HepG2 (cell line): ENCODE measurements around the gene GRK5. TPM values are rescaled to one million over a fixed set of nuclear protein-coding genes. Genes with fewer than 3 reads are reported as not detected.

Experiments used
- BORCS8-MEF2B ChIP-seq: sonication (generic); formaldehyde crosslinking; IDR thresholded peaks from 2 replicates; pipeline ENCODE4 v1.8.0; 2022; ENCODE audit warnings: mild to moderate bottlenecking, missing genetic modification reagents
- EHMT2 ChIP-seq: fragments of 200-600 bp; sonication (generic); IDR thresholded peaks from 2 replicates; pipeline ENCODE4 v1.7.0; 2017; ENCODE audit warnings: antibody characterized with exemption, low read depth, low read length, borderline replicate concordance
- FOXA3 ChIP-seq: IDR thresholded peaks from 2 replicates; pipeline ENCODE4 v1.6.1; 2016; ENCODE audit warnings: missing genetic modification reagents, missing compliant biosample characterization
- HDAC2 ChIP-seq: sonication (generic); formaldehyde crosslinking; IDR thresholded peaks from 2 replicates; pipeline ENCODE4 v1.4.0; 2020; ENCODE audit warnings: missing genetic modification reagents
- KLF16 ChIP-seq, 2 experiments: sonication (generic) in 1 of 2; formaldehyde crosslinking in 1 of 2; IDR thresholded peaks; 2 replicates each; pipeline versions ENCODE4 v1.6.1 to v1.8.0; 2016 to 2023; ENCODE audit warnings: missing genetic modification reagents in 2 of 2, missing compliant biosample characterization in 1 of 2
- PPARG ChIP-seq: conservative IDR thresholded peaks from 2 replicates; pipeline ENCODE4 v1.6.1; 2016; ENCODE audit warnings: missing biosample characterization, missing genetic modification reagents
- YEATS4 ChIP-seq: sonication (generic); formaldehyde crosslinking; IDR thresholded peaks from 2 replicates; pipeline ENCODE4 v1.4.0; 2020; ENCODE audit warnings: missing genetic modification reagents, borderline replicate concordance
- ZNF253 ChIP-seq: sonication (generic); formaldehyde crosslinking; IDR thresholded peaks from 2 replicates; pipeline ENCODE4 v1.8.0; 2022; ENCODE audit warnings: mild to moderate bottlenecking, missing genetic modification reagents, borderline replicate concordance
- ZNF367 ChIP-seq: sonication (generic); formaldehyde crosslinking; IDR thresholded peaks from 2 replicates; pipeline ENCODE4 v1.4.0; 2020; ENCODE audit warnings: missing genetic modification reagents, borderline replicate concordance
- polyA plus RNA-seq, 8 experiments: library from polyadenylated mRNA; depleted of rRNA in 3 of 8; stranded (reverse) in 7 of 8; unstranded in 1 of 8; fragments of >200 nt; fragmentation: Illumina TruSeq in 4 of 8; extraction: Trizol in 4 of 8; gene quantifications; 2 replicates each; pipeline versions ENCODE4 v1.2.1 to v1.2.3, GENCODE V29; 2011 to 2016; ENCODE audit warnings: low read depth in 4 of 8, missing spikeins in 1 of 8, mixed read lengths in 1 of 8; ENCODE audit not compliant: insufficient read depth in 1 of 8
- total RNA-seq, 5 experiments: library from RNA; depleted of rRNA; stranded (reverse); fragments of >200 nt; fragmentation: Illumina TruSeq; extraction: Trizol; gene quantifications; 2 replicates each; pipeline ENCODE4 v1.2.3, GENCODE V29; 2016; ENCODE audit warnings: low read depth in 1 of 5
- TF ChIP-seq, protein P1 (sequence below): sonication (generic); formaldehyde crosslinking; conservative IDR thresholded peaks from 2 replicates; pipeline ENCODE4 v1.8.0; 2022; ENCODE audit warnings: mild to moderate bottlenecking, moderate library complexity, missing genetic modification reagents
- TF ChIP-seq, protein P2 (sequence below): IDR thresholded peaks from 2 replicates; pipeline ENCODE4 v1.4.0; 2020; ENCODE audit warnings: mild to moderate bottlenecking, missing genetic modification reagents
- TF ChIP-seq, protein P3 (sequence below): sonication (generic); formaldehyde crosslinking; IDR thresholded peaks from 2 replicates; pipeline ENCODE4 v1.4.0; 2020; ENCODE audit warnings: low read depth, mild to moderate bottlenecking, missing genetic modification reagents
- TF ChIP-seq, protein P4 (sequence below), 2 experiments: fragments of 450-650 bp in 1 of 2; sonication (generic) in 1 of 2; formaldehyde crosslinking; IDR thresholded peaks; 2 replicates each; pipeline versions ENCODE4 v1.5.0 to v1.8.0; 2020 to 2022; ENCODE audit warnings: mild to moderate bottlenecking in 1 of 2, missing genetic modification reagents in 1 of 2
- TF ChIP-seq, protein P5 (sequence below): sonication (generic); formaldehyde crosslinking; conservative IDR thresholded peaks from 2 replicates; pipeline ENCODE4 v1.4.0; 2020; ENCODE audit warnings: missing genetic modification reagents
- TF ChIP-seq, protein P6 (sequence below): sonication (generic); formaldehyde crosslinking; IDR thresholded peaks from 2 replicates; pipeline ENCODE4 v1.9.0; 2021; ENCODE audit warnings: missing genetic modification reagents, borderline replicate concordance

GRK5 gene
- total and polyA plus RNA-seq, 2 of the 13 experiments (the other 11 are each of a cell fraction or from before 2014, with no cell fraction given), result 10.4 to 12.6 TPM

DNA sequence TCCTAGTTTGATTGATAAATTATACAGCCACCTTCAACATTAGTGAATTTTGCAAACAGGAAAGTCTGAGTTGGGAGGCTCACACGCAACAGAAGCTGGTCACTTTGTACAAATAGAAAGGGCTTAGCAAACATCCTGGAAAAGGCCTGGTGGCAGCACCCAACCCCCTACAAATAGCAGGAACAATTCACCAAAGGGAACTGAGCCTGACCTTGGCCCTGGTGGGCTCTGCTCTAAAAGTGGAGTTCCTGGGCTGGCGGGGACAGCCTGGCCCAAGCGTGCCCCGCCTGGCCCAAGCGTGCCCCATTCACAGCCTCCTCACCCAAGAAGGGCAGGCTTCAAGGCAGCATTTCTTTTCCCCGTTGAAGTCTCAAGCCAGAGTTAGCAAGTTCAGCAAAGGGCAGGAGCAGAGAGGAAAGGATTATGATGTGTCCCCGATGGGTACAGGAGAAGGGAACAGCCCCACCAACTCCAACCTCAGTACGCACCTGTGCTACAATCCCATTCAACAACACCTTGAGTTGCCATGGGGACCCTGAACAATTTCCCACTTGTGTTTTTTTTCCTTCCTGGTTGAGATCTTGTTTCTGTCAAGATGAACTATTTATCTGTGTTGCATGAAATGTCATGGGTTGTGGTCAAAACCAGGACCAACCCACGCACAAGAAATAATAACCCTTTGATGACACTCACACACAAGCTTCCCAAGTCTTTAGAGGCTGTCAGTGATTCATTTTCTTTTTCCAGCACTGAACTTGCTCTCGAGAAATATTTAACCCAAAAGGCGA lies 291.7 kb downstream of the GRK5 start (continued):
- TF ChIP-seq ZNF367 (CRISPR knock-in tag) (no peak), KLF16 (CRISPR knock-in tag; IDR thresholded peaks at IDR 0.05) (no peak), YEATS4 (peak; percentile 40; the same call in 1 of the 2 replicates), HDAC2 (CRISPR knock-in tag) (peak; percentile 67), BORCS8-MEF2B (CRISPR knock-in tag) (no peak), ZNF253 (CRISPR knock-in tag) (no peak), EHMT2 (no peak), FOXA3 (CRISPR knock-in tag) (peak; percentile 79), PPARG (peak; percentile 66)
- TF ChIP-seq, protein P1, sequence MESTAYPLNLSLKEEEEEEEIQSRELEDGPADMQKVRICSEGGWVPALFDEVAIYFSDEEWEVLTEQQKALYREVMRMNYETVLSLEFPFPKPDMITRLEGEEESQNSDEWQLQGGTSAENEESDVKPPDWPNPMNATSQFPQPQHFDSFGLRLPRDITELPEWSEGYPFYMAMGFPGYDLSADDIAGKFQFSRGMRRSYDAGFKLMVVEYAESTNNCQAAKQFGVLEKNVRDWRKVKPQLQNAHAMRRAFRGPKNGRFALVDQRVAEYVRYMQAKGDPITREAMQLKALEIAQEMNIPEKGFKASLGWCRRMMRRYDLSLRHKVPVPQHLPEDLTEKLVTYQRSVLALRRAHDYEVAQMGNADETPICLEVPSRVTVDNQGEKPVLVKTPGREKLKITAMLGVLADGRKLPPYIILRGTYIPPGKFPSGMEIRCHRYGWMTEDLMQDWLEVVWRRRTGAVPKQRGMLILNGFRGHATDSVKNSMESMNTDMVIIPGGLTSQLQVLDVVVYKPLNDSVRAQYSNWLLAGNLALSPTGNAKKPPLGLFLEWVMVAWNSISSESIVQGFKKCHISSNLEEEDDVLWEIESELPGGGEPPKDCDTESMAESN (CRISPR knock-in tag), result no peak
- TF ChIP-seq, protein P2, sequence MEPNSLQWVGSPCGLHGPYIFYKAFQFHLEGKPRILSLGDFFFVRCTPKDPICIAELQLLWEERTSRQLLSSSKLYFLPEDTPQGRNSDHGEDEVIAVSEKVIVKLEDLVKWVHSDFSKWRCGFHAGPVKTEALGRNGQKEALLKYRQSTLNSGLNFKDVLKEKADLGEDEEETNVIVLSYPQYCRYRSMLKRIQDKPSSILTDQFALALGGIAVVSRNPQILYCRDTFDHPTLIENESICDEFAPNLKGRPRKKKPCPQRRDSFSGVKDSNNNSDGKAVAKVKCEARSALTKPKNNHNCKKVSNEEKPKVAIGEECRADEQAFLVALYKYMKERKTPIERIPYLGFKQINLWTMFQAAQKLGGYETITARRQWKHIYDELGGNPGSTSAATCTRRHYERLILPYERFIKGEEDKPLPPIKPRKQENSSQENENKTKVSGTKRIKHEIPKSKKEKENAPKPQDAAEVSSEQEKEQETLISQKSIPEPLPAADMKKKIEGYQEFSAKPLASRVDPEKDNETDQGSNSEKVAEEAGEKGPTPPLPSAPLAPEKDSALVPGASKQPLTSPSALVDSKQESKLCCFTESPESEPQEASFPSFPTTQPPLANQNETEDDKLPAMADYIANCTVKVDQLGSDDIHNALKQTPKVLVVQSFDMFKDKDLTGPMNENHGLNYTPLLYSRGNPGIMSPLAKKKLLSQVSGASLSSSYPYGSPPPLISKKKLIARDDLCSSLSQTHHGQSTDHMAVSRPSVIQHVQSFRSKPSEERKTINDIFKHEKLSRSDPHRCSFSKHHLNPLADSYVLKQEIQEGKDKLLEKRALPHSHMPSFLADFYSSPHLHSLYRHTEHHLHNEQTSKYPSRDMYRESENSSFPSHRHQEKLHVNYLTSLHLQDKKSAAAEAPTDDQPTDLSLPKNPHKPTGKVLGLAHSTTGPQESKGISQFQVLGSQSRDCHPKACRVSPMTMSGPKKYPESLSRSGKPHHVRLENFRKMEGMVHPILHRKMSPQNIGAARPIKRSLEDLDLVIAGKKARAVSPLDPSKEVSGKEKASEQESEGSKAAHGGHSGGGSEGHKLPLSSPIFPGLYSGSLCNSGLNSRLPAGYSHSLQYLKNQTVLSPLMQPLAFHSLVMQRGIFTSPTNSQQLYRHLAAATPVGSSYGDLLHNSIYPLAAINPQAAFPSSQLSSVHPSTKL (CRISPR knock-in tag), result peak; percentile 88
- TF ChIP-seq, protein P3, sequence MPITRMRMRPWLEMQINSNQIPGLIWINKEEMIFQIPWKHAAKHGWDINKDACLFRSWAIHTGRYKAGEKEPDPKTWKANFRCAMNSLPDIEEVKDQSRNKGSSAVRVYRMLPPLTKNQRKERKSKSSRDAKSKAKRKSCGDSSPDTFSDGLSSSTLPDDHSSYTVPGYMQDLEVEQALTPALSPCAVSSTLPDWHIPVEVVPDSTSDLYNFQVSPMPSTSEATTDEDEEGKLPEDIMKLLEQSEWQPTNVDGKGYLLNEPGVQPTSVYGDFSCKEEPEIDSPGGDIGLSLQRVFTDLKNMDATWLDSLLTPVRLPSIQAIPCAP, result no peak
- TF ChIP-seq, protein P4, sequence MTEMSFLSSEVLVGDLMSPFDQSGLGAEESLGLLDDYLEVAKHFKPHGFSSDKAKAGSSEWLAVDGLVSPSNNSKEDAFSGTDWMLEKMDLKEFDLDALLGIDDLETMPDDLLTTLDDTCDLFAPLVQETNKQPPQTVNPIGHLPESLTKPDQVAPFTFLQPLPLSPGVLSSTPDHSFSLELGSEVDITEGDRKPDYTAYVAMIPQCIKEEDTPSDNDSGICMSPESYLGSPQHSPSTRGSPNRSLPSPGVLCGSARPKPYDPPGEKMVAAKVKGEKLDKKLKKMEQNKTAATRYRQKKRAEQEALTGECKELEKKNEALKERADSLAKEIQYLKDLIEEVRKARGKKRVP (CRISPR knock-in tag; IDR thresholded peaks at IDR 0.05), result 0 out of 4 replicates have a peak, but pooled peaks of 1 of the 2 experiments have one; percentile 21
- TF ChIP-seq, protein P5, sequence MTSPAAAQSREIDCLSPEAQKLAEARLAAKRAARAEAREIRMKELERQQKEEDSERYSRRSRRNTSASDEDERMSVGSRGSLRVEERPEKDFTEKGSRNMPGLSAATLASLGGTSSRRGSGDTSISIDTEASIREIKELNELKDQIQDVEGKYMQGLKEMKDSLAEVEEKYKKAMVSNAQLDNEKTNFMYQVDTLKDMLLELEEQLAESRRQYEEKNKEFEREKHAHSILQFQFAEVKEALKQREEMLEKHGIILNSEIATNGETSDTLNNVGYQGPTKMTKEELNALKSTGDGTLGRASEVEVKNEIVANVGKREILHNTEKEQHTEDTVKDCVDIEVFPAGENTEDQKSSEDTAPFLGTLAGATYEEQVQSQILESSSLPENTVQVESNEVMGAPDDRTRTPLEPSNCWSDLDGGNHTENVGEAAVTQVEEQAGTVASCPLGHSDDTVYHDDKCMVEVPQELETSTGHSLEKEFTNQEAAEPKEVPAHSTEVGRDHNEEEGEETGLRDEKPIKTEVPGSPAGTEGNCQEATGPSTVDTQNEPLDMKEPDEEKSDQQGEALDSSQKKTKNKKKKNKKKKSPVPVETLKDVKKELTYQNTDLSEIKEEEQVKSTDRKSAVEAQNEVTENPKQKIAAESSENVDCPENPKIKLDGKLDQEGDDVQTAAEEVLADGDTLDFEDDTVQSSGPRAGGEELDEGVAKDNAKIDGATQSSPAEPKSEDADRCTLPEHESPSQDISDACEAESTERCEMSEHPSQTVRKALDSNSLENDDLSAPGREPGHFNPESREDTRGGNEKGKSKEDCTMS, result no peak
- TF ChIP-seq, protein P6, sequence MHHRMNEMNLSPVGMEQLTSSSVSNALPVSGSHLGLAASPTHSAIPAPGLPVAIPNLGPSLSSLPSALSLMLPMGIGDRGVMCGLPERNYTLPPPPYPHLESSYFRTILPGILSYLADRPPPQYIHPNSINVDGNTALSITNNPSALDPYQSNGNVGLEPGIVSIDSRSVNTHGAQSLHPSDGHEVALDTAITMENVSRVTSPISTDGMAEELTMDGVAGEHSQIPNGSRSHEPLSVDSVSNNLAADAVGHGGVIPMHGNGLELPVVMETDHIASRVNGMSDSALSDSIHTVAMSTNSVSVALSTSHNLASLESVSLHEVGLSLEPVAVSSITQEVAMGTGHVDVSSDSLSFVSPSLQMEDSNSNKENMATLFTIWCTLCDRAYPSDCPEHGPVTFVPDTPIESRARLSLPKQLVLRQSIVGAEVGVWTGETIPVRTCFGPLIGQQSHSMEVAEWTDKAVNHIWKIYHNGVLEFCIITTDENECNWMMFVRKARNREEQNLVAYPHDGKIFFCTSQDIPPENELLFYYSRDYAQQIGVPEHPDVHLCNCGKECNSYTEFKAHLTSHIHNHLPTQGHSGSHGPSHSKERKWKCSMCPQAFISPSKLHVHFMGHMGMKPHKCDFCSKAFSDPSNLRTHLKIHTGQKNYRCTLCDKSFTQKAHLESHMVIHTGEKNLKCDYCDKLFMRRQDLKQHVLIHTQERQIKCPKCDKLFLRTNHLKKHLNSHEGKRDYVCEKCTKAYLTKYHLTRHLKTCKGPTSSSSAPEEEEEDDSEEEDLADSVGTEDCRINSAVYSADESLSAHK (CRISPR knock-in tag), result no peak
